Neutrophil (primary cell): ENCODE results near the gene RPS6KB1.

Experiments
- H3K27ac ChIP-seq: fragments of 200-600 bp; sonication (generic); 2 replicates; pipeline ENCODE4 v1.5.1; 2016; ENCODE audit warnings: mild to moderate bottlenecking, moderate library complexity
- H3K27me3 ChIP-seq: fragments of 200-600 bp; sonication (generic); 2 replicates; pipeline ENCODE4 v1.6.0; 2016; ENCODE audit warnings: mild to moderate bottlenecking
- H3K36me3 ChIP-seq: fragments of 200-600 bp; sonication (generic); 2 replicates; pipeline ENCODE4 v1.5.1; 2017
- H3K4me1 ChIP-seq, 2 experiments: fragments of 200-600 bp in 1 of 2; sonication (generic) in 1 of 2; 1 replicate in 1 of 2; 2 replicates in 1 of 2; pipeline versions ENCODE4 v1.5.1 to v1.6.1; 2013 to 2016; ENCODE audit warnings: low read depth in 1 of 2, low read length in 1 of 2, mild to moderate bottlenecking in 1 of 2, moderate library complexity in 1 of 2; ENCODE audit not compliant: control insufficient read depth in 1 of 2, insufficient read depth in 1 of 2
- H3K4me3 ChIP-seq, 2 experiments: fragments of 200-600 bp in 1 of 2; sonication (generic) in 1 of 2; 1 replicate in 1 of 2; 2 replicates in 1 of 2; pipeline ENCODE4 v1.5.1; 2013 to 2016; ENCODE audit warnings: low read depth in 1 of 2, low read length in 1 of 2, mild to moderate bottlenecking in 1 of 2, moderate library complexity in 1 of 2
- H3K9me3 ChIP-seq: fragments of 200-600 bp; sonication (generic); 2 replicates; pipeline ENCODE4 v1.5.1; 2016
- TF ChIP-seq, protein P1 (sequence below): fragments of 200-600 bp; sonication (generic); IDR thresholded peaks from 2 replicates; pipeline ENCODE4 v1.5.1; 2016; ENCODE audit warnings: antibody characterized with exemption

The RPS6KB1 gene

DNA sequence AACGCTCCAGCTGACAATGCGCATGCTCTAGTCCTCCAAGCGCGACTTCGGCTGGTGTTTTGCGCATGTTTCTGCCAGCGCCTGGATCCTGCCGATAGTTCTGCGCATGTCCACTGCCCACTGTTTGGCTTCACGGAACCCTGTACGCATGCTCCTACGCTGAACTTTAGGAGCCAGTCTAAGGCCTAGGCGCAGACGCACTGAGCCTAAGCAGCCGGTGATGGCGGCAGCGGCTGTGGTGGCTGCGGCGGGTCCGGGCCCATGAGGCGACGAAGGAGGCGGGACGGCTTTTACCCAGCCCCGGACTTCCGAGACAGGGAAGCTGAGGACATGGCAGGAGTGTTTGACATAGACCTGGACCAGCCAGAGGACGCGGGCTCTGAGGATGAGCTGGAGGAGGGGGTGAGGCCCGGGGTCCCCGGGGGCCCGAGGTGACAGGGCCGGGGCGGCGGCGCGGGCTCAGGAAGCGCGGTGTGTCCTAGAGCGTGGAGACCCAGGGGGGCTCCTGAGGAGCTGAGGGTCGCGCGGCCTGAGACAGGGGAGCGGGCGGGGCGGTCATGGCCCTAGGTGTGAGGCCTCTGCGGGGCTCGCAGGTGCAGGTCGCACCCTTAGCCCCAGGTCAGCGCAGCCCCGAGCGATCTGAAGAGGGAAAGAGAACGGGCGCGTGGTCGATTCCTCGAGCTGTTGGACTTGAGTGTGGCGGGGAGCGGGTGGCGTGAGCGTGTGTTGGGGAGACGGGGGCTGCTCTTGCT is at the start of gene RPS6KB1, which contains the start of gene TUBD1:
RPS6KB1 (plus strand) TSS at position 198 of the 752 bp plus-strand sequence; CDS start at position 262, 64 bp downstream.
TUBD1 (minus strand) TSS at position 20 of the 752 bp plus-strand sequence. CDS start 1,941 bp downstream, outside the sequence.
- Histone ChIP-seq H3K27me3 (no peaks in the 10 kb centered on the region), H3K4me1 (peaks cover 22 to 26% of the 10 kb centered on the region in 2 experiments), H3K36me3 (peaks cover 6% of the 10 kb centered on the region), H3K4me3 (peak within 1 kb of the TSS; percentile 67 to 97), H3K9me3 (no peaks in the 10 kb centered on the region), H3K27ac (peak within 1 kb of the TSS; percentile 82)
- TF ChIP-seq, protein P1, sequence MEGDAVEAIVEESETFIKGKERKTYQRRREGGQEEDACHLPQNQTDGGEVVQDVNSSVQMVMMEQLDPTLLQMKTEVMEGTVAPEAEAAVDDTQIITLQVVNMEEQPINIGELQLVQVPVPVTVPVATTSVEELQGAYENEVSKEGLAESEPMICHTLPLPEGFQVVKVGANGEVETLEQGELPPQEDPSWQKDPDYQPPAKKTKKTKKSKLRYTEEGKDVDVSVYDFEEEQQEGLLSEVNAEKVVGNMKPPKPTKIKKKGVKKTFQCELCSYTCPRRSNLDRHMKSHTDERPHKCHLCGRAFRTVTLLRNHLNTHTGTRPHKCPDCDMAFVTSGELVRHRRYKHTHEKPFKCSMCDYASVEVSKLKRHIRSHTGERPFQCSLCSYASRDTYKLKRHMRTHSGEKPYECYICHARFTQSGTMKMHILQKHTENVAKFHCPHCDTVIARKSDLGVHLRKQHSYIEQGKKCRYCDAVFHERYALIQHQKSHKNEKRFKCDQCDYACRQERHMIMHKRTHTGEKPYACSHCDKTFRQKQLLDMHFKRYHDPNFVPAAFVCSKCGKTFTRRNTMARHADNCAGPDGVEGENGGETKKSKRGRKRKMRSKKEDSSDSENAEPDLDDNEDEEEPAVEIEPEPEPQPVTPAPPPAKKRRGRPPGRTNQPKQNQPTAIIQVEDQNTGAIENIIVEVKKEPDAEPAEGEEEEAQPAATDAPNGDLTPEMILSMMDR = peak; percentile 43

GRCh38 chr17:59844884-59845594 is 47.9 kb upstream of the RPS6KB1 start:
- TF ChIP-seq, protein P1 = no peak
- H3K27ac ChIP-seq = peak overlapping the region; percentile 65
- peaks cover 38% of the 10 kb centered on the region for H3K36me3 ChIP-seq
- H3K27me3 ChIP-seq = no peaks in the 10 kb centered on the region
- H3K9me3 ChIP-seq = no peaks in the 10 kb centered on the region
- peaks cover 39 to 59% of the 10 kb centered on the region in 2 experiments for H3K4me1 ChIP-seq
- H3K4me3 ChIP-seq = no peak overlapping the region

DNA sequence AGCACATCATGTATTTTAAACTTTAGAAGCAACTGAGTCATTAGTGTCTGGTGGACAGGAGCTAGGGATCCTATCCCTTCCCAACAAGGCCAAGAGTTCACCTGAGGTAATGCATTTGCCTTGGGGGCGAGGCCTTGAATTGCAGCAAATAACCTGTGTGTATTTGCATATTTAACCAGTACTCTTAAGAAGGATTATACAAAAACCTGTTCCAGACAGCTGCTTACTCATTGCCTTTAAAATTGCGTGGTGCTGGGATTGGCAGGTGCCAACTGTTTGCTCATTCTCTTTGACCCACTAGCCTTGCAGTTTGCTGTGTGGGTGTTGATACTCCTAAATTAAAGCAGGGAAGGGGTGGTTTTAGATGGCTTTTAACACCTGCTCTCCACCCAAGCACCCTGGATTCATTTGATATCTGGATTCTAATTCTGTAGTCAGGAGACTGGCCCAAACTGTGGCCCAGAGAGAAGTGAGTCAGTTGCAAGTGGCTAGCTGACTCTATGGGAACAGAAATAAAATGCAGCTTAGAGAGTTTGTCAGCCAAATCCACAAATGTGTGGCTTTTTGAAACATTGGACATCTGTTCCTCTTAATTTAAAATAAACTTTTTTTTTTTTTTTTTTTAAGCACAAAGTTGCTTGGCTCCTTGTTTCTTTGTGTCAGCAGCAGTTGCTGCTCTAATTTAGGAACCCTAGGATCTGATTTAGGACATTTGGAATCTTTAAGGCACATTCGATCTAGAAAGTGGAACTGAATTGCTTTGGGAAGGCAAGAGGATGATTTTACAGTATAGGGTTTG is 47.1 kb upstream of the RPS6KB1 start:
- TF ChIP-seq, protein P1 = no peak
- peaks cover 30% of the 10 kb centered on the region for H3K36me3 ChIP-seq
- no peaks in the 10 kb centered on the region for H3K27me3 ChIP-seq
- H3K4me3 ChIP-seq = no peak overlapping the region
- peaks cover 41 to 52% of the 10 kb centered on the region in 2 experiments for H3K4me1 ChIP-seq
- peak overlapping the region; percentile 65 for H3K27ac ChIP-seq
- no peaks in the 10 kb centered on the region for H3K9me3 ChIP-seq

- Histone ChIP-seq H3K27ac (peak overlapping the region; percentile 65), H3K4me1 (peaks cover 41 to 51% of the 10 kb centered on the region in 2 experiments), H3K27me3 (no peaks in the 10 kb centered on the region), H3K36me3 (peaks cover 22% of the 10 kb centered on the region), H3K9me3 (no peaks in the 10 kb centered on the region), H3K4me3 (no peak overlapping the region)
- TF ChIP-seq, protein P1 = no peak
These were observed 46.3 kb upstream of the RPS6KB1 start for GRCh38 chr17:59846394-59847165.

- H3K9me3 ChIP-seq = no peaks in the 10 kb centered on the region
- H3K36me3 ChIP-seq = peaks cover 8% of the 10 kb centered on the region
- H3K4me3 ChIP-seq = peak overlapping the region; percentile 41 to 48
- TF ChIP-seq, protein P1 = no peak
- peaks cover 41 to 55% of the 10 kb centered on the region in 2 experiments for H3K4me1 ChIP-seq
- H3K27me3 ChIP-seq = no peaks in the 10 kb centered on the region
- H3K27ac ChIP-seq = peak overlapping the region; percentile 89
These were observed 44.6 kb upstream of the RPS6KB1 start for GRCh38 chr17:59848385-59848668.
